HG03095 (cell line): ENCODE data around the gene RNF220.

Source experiments
- ATAC-seq: cut with Tn5 transposase; IDR thresholded peaks from one replicate; pipeline ENCODE4 v1.9.1; 2021; ENCODE audit warnings: moderate library complexity; ENCODE audit not compliant: unreplicated experiment

RNF220 gene

DNA sequence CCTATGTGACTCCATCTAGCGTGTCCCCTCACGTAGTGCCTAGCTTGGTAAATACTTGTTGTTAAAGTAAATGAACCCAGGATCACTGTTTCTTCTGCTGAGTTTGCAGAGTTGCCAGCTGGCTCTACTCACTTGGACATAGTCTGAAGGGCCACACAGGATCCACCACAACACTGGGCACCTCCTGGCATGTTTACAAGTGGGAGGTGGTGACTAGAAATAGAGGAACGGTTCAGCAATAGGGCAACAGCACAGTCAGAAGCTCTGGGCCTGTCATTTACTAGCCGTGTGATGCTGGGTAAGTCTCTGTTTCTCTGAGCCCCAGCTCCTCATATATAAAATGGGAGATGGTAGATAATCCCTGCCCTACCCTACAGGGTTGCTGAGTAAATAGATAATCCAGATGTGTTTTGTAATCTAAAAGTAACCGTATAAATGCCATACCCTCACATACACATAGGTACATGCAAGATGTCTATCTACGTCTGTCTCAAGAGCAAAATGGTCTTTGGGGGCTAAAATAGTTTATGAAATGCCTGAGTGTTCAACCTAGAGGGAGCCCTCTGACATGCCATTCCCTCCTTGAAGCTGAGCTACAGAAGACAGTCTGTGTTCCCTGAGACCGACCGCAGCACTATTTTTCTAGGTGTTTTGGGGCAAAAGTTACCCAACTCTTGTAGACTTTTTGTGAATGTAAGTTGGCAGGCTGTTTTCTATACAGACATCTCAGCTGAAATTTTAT, 20.5 kb downstream of the RNF220 start:
- ATAC-seq, result no peak

DNA sequence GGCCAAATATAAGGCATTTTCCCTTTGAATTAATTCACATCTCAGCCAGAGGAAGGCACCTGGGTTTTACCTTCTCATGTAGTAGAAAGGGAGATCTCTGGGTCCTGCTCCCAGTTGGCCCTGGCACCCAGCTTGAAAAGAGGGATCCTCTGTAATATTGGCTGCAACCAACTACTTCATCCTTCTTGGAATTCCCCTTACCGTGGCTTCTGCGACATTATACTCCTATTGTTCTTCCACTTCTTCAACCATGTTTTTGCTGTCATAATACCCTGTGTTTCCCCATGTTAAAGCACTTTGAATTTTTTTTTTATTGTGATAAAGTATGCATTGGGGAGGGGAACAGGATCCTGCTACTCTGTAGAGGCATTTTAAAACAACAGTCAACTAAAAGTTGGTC, 26.8 kb downstream of the RNF220 start:
- ATAC-seq, result no peak

DNA sequence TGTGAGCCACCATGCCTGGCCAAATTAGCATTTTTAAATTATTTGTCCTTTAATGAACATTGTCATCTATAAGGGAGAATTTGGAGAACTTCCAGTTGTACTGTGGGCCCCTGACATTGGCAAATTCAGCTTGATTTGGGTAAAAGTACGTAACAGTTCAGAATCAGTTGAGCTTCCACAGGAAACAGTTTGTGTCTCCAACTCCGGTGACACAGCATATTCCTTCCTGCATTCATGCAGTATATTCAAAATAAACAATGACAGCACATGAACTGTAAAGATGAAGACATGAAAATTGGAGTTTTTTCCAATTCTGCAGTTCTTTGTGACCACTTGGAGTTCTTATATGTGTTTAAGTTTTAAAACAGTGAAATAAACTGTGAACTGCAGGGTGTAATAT, 28.2 kb downstream of the RNF220 start:
- no peak for ATAC-seq

DNA sequence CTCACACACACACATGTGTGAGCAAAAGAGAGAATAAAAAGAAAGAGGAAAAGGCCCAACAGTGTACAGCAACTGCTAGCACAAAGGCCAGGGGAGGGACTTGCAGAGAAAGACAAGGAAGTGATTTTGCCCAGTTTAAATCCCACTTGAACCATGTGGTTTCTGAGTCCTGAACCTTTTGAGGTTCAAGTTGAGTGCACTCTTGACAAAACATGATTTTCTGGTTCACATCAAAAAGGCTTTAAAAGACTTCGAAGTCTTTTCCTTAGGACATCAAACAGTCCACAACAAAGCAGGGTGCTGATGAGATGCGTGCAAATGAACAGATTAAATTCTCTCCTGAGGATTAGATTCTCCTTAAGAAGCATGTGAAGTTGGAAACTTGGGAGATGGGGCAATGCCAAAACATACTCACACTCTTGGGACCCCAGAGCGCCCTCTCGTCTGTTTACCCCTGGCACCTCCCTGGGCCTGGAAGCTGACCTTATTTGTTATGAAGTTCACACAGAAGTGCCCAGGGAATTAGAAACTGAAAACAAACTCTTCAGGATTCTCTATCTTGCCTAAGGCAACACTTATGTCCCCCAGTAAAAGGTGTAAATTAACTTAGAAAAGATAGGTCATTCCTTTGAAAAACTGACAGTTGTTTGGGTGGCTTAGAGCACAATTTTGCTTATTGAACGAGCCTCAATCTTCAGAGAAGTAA, 31.5 kb downstream of the RNF220 start:
- no peak for ATAC-seq

DNA sequence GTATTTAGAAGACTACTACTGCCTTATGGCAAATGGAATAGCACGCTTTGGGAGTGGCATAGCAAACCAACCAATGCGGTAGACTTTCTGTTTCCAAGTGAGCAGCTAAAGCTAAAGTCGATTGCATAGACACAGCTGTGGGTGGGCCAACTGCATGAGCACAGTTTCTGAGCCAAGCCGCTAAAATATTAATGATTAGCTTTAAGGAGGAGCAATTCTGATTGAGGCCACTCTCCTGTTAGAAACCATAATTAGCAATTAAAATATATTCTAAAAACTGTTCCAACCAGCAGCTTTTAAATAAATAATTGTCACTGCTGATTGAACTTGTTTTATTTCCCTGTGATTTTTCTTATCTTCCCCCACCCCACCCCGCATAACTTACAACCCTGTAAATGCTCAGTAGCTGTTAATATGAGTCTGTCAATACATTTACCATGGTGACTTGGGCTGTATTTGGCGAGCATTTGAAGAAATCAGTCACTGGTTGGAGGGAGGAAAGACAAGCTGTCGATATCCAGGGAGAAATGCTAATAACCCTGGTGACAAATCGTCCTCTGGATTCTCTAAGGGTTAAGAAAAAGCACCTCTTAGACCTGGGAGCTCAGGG, 32.2 kb downstream of the RNF220 start:
- no peak for ATAC-seq

DNA sequence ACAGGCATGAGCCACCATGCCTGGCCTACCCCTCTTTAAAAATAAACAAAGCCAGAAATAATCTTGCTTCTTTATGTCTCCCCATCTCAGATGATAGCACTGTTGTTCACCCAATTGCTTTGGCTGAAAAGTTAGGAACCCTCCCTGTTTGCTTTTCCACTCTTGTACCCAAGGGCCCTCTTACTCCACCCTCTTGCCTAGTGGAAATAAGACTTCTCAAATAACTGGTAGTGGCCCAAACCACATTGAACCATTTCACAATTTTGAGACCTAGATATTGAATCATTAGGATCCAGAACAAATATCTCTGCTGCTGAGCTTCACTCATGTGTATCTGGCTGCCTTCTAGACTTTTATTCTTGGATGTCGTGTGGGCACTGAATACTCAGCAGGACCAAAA, 37.7 kb downstream of the RNF220 start:
- ATAC-seq, result no peak

DNA sequence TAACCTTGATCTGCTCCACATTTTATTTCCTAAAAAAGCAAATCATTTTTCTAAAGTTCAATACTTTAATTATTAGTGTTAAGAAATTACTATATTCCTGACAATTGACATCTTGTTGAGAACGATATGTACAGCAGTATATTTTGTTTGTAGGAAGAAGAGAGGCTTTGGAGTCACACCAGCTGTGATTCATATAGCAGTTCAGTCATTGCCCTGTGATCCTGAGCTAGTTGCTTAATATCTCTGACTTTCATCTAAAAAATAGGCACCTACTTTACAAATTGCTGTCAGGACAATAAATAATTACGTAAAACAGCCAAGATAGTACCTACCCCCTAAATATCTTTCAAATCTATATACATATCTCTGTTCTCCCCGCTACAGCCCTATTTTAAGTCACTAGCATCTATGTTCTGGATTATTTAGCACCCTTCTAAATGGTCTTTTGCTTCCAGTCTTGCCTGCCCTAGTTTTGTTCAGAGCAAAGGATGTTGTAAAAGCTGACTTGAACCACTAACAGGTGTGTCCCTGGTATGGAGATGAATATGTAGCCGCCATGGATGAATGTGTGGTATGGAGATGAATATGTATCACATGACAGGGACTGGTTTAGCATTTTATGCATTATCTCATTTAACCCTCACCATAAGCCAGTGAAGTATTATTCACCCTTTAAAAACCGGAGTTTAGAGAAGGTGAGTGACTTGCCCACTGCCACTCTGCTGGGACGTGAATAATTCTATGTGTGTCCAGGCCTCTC, 42.2 kb downstream of the RNF220 start:
- ATAC-seq, result no peak

DNA sequence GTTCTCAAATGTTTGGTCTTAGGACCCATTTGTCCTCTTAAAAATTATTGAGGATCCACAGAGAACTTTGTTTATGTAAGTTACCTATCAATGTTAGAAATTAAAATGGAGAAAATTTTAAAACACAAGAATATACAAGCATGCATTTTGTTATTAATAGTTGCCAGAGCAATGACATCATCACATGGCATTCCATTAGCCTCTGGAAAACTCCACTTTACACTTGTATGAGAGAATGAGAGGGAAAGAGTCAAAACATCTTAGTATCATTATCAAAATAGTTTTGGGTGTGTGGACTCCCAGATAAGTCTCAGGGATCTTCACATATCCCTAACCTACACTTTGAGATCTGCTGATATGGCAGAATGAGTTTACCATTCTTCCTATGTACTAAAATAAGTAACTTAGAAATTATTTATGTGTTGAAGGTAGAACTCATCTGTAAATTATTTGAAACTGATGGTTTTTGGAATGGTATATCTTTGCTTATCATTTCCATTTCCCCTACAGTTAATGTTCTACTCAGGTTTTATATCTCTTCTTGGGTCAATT, 48.8 kb downstream of the RNF220 start:
- ATAC-seq, result no peak

DNA sequence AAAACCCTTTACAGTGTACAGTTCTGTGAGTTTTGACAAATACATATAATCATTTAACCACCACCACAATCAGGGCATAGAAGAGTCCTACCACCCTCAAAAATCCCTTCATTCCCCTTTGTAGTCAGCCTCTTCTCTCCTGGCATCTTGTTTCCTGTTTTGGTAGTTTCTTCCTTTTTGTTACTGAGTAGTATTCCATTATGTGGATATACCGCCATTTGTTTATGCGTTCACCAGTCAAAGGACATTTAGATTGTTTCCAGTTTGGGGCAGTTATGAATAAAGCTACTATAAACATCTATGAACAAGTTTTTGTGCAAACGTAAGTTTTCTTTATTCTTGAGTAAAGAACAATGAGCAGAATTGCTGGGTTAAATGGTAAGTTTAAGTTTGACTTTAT, 49.6 kb downstream of the RNF220 start:
- no peak for ATAC-seq

DNA sequence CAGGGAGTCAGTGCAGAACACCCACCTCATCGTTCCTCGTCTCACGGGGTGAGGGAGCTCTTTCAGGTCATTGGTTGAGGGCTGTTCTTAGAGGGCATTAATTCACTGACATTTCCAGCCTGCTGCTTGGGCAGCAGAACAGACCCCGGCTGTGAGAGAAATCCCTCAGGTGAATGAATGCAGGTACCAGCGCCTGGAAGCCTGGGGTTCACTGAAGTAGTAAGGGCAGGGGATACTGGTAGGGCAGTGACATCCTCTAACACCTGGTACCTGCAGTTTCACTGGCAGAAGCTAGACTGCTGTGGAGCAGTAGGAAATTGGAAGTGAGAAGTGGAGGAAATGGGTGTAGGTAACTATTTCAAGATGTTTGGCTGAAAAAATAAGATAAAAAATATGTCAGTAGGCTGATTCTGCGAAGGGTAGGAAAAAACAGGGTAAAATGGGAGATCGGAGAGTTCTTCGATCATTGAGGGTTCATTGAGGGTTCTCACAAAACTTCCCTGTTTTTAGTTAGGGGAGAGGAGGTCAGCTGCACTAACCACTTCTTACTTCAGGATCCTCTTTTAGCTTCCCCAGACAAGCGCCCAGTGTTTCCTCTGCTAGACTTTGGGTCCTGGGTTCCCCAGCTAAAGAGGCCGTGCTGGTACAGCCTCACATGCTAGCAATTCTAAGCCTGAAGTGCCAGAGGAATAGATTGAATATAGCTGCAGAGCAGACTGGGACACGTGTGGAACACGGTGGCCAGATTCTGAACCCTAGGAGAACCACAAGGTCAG, 55.2 kb downstream of the RNF220 start:
- no peak for ATAC-seq

DNA sequence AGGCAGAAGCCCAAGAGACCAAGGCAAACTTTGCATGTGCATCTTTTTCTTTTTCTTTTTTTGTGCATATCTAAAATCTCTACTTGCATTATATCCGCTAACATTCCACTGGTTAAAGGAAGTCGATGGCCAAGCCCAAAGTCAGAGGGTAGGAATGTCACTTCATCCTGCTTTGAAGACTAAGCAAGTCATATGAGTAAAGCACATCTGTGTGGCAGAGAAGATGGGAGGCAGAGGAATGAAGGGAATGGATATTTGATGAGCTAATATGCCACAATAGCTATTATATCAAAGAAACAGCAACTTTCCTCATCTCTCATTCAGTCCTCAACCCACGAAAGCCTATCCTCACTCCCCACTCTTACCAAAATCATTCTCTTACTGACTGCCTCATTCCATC, 59.3 kb downstream of the RNF220 start:
- no peak for ATAC-seq

DNA sequence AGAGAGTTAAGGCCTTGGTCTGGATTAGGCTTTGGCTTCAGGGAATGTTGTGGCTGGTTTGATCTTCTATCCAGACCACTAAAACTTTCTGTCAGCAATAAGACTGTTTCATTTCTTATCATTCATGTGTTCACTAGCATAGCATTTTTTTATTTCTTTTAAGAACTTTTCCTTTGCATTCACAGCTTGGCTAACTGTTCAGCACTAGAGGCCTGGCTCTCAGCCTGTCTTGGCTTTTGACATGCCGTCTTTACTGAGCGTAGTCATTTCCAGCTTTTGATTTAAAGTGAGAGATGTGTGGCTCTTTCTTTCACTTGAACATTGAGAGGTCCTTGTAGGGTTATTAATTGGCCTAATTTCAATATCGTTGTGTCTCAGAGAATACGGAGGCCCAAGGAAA, 62.5 kb downstream of the RNF220 start:
- no peak for ATAC-seq

DNA sequence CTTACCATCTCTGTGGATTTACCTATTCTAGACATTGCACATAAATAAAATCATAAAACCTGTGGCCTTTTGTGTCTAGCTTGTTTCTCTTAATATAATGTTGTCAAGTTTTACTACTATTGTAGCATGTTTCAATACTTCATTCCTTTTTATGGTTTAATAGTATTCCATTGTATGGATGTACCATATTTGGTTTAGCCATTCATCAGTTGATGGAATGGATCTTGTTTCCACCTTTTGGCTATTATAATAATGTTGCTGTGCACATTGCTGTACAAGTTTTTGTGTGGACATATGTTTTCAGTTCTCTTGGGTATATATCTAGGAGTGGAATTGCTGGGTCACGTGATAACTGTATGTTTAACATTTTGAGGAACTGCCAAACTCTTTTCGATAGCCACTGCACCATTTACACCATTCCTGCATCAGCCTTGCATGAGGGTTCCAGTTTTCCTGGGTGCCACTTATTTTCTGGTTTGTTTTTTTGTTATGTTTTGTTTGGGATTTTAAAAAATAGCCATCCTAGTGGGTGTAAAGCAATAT, 66.9 kb downstream of the RNF220 start:
- ATAC-seq, result no peak

DNA sequence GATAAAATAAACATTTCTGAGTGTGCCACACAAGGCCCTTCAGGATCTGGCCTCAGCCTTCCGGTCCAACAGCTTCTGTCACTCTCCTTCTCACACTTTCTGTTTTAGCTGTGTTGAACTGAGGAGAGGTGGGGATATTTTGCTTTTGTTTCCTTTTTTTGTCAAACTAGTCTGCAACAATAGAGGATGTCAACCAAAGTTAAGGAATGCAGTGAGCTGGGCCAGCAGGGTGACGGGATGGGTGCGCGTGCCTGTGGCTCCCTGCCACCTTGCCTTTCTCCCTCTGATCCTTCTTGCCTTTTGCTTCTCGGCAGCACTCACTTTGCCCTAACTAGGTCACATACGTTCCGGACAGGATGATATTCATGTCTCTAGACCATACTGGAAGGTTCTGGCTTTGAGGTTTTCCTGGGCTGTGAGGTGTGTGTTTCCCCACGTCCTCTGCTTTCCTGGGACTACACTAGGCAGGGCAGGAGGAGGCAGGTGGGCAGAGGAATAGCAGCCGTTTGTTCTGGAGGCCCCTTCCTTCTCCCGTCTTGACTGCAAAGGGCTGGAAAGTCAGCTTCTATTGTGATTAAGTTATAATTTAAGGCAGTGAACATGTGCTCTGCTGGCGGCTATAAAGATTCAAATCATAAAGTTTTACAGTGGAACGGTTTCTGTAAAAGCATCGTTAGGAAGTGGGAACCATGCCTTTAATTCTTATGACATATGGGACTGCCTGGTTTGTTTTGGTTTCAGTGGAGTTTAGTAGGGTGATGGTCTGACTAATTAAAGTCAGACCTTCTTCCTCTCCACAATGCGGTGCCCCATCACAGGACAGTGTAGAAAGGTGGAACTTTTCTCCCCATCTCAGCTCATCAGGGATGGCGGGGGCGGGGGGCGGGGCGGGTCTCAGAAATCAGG, 67.8 kb downstream of the RNF220 start:
- no peak for ATAC-seq

DNA sequence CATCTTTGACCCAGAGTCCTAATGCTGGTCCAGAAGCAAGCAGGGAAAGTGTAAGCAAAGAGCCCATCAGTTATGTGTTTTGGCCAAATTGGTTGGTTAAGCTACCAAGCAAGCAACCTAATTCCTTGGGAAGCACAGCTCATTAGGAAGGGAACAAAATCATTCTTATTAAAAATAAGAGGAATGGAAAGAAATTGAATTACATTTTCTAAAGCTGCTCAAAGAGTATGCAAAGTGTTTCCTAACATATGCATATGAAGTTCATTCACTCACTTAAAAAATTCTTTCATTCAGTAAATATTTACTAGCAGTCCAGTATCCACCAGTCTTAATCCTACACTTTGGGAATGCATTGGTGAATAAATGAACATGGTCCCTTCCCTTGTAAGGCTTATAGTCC, 71.8 kb downstream of the RNF220 start:
- ATAC-seq, result no peak

DNA sequence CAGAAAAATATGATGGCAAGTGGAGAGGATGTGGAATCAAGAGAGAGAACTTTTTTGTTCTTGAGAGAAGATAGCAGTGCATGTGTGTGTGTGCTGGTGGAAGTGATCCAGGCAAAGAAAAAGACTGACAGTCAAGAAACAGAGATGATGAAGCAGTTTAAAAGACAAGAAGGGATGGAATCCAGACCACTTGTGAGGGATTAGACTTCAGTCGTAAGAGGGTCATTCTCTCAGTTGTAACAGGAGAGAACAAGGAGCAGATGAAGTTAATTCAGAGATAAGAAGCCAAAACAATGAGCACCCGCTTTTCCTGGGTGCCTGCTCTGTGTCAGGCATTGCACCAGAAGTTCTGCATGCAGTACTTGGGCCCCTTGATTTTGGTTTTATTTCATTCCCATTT, 76.6 kb downstream of the RNF220 start:
- ATAC-seq, result no peak

DNA sequence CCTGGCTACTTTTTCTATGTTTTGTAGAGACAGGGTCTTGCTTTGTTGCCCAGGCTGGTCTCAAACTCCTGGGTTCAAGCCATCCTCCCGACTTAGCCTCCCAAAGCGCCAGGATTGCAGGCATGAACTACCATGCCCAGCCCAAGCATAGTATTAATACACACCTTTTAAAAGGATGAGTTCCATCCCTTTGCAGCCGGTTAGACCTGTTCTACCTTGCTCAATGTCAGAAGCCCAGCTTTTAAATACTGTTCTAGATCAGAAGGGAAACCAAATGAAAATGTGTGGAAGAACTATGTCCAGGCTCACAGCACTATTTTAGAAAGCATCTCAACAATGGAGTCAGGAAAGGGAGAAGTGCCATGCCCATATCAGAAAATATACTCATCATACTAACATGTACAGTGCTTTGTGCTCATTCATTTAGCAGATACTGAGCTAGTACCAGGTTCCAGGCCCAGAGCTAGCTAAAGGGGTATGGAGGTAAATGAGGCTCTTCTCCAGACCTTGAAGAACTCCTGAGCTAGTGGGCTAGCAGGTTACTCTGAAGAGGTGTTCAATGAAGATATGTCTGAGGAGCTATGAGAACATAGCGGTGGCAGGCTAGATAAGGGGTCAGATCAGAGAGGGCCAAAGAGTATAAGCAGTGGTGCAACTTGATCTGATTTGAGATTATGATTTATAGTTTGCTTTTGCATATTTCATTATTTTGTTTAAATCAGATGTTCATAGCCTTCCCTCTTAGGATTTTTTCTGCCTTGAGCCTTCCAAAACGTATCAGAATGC, 78.2 kb downstream of the RNF220 start:
- ATAC-seq, result no peak

DNA sequence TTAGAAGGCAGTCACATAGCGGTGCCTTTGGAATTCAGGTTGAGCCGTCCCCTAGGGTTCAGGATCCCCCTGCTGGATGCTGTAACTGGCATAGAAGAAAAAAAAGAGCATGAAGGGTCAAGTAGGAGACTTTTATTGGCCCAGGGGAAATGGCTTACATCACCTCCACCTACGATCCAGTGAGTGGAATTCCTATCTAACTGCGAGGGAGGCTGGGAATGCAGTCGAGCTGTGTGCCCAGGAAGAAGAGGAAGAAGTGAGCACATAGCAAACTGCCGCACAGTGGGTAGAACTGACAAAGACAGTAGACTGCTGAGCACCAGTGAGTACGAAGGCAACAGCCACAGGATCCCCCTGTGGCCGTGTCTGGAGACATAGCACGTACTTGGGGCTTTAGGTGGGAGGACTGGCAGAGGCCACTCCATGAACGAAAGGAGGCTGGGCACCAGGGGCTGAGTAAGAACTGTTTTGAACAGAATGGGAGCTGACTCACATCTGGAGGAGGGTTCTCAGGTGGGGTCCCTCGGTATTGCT, 79.2 kb downstream of the RNF220 start:
- no peak for ATAC-seq
